Suppressor macrophage treated with lipopolysaccharide for 1 hour (primary cell): ENCODE results near the gene DCAF6.
A peak's percentile ranks its signal among the peaks of the same experiment; 100 is the strongest.

Source experiments
- DNase-seq, 3 donors: peaks; one replicate each; pipeline ENCODE4 v3.0.0-alpha.2; 2020 to 2022

DCAF6 gene

GRCh38 chr1:167973832-167974231 lies 37.3 kb downstream of the DCAF6 start:
- no peak for DNase-seq

DNA sequence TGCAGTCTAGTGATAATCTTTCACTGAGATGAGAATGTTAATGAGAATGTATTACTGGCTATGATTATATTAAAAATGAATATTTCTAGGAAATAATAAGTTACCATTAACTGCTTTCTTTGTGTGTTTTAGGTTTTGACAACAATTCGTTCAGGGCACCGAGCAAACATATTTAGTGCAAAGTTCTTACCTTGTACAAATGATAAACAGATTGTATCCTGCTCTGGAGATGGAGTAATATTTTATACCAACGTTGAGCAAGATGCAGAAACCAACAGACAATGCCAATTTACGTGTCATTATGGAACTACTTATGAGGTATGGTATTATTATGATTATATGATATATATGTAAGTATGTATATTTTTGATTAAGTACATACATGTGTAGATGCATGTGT lies 38.2 kb downstream of the DCAF6 start:
- no peak for DNase-seq

GRCh38 chr1:167977245-167977644 lies 40.8 kb downstream of the DCAF6 start:
- no peak for DNase-seq

DNA sequence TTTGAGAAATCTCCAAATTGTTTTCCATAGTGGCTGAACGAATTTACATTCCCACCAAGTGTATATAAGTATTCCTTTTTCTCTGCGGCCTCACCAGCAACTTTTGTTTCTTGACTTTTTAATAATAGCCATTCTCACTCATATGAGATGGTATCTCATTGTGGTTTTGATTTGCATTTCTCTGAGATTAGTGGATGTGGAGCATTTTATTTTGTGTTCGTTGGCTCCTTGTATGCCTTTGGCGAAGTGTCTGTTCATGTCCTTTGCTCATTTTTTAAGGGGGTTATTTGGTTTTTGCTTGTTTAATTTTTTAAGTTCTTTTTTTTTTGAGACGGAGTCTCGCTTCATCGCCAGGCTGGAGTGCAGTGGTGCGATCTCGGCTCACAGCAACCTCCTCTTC lies 45.5 kb downstream of the DCAF6 start:
- DNase-seq, result no peak

GRCh38 chr1:167983797-167984420 lies 47.4 kb downstream of the DCAF6 start:
- DNase-seq, result peak; percentile 11 to 37 (median 26)

DNA sequence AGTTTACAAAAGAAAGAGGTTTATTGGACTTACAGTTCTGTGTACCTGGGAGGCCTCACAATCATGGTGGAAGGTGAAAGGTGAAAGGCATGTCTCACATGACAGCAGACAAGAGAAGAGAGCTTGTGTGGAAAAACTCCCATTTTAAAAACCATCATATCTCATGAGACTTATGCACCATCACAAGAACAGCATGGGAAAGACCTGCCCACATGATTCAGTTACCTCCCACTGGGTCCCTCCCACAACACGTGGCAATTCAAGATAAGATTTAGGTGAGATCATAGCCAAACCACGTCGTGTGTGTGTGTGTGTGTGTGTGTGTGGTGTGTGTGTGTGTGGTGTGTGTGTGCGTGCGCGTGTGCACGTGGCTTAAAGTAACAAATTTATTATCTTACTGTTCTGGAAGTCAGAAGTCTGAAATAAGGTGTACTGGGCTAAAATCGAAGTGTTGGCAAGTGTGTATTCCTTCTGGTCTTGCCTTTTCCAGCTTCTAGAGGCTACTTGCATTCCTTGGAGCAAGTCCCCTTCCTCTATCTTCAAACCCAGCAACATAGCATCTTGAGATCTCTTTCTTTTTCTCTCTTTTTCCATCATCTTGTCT lies 48.5 kb downstream of the DCAF6 start:
- peak in 2 of 3 donors; percentile 8 to 24 for DNase-seq

- DNase-seq, result no peak
These were observed 50.7 kb downstream of the DCAF6 start for GRCh38 chr1:167987174-167987573.

DNA sequence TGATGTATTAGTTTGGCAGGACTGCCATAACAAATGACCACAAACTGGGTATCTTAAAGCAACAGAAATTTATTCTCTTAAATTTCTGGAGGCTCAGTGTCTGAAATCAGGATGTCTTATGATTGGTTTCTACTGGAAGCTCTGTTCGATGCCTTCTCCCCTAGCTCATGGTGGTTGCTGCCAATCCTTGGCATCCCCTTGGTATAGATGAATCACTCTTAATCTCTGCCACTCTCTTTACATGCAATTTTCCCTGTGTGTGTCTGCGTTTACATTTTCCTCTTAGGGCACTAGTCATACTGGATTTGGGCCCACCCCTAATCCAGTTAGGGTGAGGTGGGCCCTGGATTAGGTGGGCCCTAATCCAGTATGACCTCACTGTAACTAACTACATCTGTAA lies 55.1 kb downstream of the DCAF6 start:
- DNase-seq, result no peak

DNA sequence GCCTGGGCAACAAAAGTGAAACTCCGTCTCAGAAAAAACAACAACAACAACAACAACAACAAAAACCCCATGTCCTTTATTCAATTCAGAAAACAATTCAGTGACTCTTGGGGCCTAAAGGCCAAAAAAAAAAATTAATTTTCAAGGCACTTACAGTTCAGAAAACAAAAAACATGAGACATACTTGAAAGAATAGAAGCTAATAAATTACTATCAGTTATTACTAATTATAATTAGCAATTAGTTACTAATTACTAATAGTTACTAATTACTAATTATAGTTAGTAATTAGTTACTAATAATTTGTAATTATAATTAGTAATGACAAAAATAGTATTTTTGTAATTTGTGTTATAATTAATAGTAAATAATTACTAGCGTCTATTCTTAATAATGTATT lies 57.2 kb downstream of the DCAF6 start:
- DNase-seq, result no peak

DNA sequence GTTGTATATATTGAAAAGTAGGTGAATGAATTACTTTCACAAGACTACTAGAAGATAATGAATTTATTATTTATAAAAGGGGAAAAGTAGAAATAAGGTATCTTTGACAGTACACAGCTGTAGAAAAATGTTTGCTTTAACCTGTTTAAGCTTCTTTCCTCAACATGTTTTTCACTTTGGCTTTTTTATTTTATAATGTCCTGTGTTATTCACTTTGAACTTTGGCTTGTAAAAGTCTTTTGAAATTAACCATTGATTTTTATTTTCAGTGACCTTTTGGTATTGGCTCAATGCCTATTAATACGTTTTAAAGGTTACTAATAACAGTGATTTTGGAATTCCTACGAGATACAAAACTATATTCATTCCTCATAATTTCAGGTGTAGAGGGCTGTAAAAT lies 58.1 kb downstream of the DCAF6 start:
- DNase-seq, result no peak

DNA sequence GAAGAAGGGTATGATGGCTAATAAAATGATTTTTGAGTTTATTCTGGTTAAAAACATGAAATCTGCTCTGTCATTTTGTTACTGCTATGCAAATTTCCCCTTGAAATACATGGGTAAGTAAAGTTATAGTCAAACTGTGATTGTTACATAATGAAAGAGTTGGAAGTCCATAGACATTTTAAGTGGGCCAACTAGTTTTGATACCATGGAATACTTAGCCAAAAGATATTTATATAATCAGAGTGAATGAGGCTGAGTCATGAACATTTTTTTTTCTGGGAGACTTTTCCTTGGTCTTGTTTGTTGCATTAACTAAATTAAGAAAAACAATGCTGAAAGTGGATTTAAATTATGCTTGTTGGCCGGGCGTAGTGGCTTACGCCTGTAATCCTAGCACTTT lies 58.6 kb downstream of the DCAF6 start:
- DNase-seq, result no peak

GRCh38 chr1:167996266-167996665 lies 59.8 kb downstream of the DCAF6 start:
- DNase-seq, result no peak

- DNase-seq, result no peak
These were observed 60.6 kb downstream of the DCAF6 start for GRCh38 chr1:167997037-167997575.

GRCh38 chr1:167999877-168000276 lies 63.4 kb downstream of the DCAF6 start:
- no peak for DNase-seq

GRCh38 chr1:168000656-168001055 lies 64.2 kb downstream of the DCAF6 start:
- no peak for DNase-seq

DNA sequence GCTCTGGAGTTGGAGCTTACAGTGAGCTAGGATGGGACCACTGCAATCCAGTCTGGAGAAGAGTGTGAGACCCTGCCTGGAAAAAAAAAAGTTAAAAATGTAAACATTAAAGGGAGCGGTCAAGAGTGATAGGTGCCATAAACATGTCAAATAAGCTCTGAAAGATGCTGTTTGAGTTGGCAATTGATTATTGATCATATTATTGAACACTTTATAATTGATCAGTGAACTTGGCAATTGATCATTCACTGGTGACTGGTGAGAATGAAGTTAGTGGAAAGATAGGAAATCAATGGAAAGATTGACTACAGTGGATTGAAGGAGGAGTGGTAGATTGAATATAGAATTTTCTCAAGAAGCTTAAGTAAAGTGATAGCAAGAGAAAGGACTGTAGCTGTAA lies 64.7 kb downstream of the DCAF6 start:
- no peak for DNase-seq

- no peak for DNase-seq
These were observed 68.0 kb downstream of the DCAF6 start for GRCh38 chr1:168004531-168004930.

DNA sequence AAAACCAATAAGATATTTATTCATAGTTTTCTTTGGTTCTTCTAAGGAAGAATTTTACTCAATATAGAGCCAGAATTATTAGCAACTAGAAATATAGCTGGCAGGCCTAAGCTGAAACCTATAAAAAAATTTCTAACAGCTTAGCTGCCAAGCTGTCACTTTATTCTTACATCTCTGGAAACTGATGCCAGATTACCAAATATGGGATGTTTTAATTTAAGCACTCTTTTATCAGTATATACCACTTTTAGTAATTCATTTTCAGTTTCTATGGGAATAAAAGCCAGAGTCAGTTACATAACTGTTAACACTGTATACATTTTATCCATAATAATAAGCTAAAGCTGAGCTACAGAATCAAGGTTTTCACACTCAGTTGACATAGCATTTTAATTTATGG lies 69.0 kb downstream of the DCAF6 start:
- DNase-seq, result no peak

DNA sequence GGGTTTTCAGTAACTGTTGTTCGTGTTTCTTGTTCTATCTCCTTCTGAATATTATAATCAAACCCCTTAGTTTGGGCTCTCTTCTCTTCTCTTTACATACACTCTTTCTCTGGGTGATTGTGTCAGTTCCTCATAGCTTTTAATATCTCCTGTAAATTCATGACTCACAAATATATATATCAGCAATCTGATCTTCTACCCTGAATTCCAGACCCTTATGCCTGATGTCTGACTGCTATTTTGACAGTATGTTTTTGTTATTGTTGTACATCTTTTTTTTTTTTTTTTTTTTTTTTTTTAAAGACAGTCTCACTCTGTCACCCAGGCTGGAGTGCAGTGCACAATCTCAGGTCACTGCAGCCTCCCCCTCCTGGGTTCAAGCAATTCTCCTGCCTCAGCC lies 71.2 kb downstream of the DCAF6 start:
- DNase-seq, result no peak

DNA sequence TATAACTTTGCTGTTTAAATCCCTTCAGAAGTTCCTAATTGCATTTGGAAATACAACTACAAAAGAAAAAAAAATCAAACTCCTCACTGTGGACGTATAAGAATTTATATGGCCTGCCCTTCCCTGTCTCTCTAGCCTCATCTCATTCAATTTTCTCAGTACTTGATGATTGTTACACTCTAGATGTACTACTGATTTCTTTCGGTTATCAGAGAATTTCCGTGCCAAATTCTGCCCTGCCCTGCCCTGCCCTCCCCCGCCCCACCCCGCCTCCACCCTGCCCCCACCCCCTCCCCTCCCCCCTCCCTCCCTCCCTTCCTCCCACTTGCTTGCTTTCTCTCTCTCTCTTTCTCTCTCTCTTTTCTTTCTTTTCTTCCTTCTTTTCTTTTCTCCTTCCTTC lies 72.1 kb downstream of the DCAF6 start:
- DNase-seq, result no peak

DNA sequence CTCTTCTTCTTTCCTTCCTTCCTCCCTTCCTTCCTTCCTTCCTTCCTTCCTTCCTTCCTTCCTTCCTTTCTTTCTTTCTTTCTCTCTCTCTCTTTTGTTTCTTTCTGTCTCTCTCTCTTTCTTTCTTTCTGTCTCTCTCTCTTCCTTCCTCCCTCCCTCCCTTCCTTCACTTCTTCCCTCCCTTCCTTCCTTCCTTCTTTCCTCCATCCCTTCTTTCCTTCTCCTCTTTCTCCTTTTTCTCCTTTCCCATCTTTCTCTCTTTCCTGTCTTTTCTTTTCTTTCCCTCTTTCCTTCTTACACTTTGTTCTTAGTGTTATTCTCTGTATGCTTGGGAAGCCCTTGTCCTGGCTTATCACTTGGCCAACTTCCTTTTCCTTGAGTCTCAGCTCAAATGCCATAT lies 72.8 kb downstream of the DCAF6 start:
- DNase-seq, result no peak

DNA sequence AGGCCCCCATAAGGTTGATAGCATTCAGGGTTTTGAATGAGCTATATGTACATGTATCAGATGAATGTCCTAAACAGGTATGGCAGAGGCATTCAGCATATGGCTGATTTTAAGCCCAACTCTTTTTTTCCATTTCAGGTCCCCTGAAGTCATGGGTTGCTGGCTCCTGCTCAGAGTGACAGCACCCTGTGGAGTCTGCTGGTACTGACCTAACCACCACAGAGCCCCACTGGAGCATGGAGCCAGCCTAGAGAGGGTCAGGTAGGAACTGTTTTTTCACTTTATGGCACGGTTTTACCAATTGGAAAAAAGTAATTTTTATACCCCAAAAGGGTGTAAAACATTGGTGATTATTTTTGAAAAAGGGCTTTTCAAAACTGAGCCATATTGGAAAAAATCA lies 82.9 kb downstream of the DCAF6 start:
- DNase-seq, result no peak

- no peak for DNase-seq
These were observed 94.7 kb downstream of the DCAF6 start for GRCh38 chr1:168031198-168031597.

GRCh38 chr1:168031627-168032026 lies 95.1 kb downstream of the DCAF6 start:
- peak in 2 of 3 donors; percentile 6 to 9 for DNase-seq

GRCh38 chr1:168032029-168032428 lies 95.5 kb downstream of the DCAF6 start:
- DNase-seq, result peak; percentile 5 to 48 (median 45)
